Spleen (tissue), 11 donors: ENCODE data around the gene HRH2. TPM values are rescaled to one million over a fixed set of nuclear protein-coding genes. Genes with fewer than 3 reads are reported as not detected.
A peak's percentile ranks its signal among the peaks of the same experiment; 100 is the strongest.

Source experiments
- DNase-seq: peaks from one replicate; pipeline ENCODE4 v3.0.0-alpha.2; 2020
- H3K27ac ChIP-seq, 8 donors: fragments of 200-600 bp; sonication (generic) in 7 of 8; 1 replicate in 4 of 8; 2 replicates in 4 of 8; pipeline versions ENCODE4 v1.5.0 to v1.8.0; 2016 to 2021; ENCODE audit warnings: inconsistent platforms in 4 of 8, mild to moderate bottlenecking in 4 of 8, moderate library complexity in 1 of 8
- H3K27me3 ChIP-seq, 7 donors: fragments of 200-600 bp; sonication (generic) in 6 of 7; replicated peaks in 1 of 7; 1 replicate in 4 of 7; 2 replicates in 3 of 7; pipeline versions ENCODE4 v1.5.0 to v1.8.0; 2016 to 2021; ENCODE audit warnings: inconsistent platforms in 3 of 7, mild to moderate bottlenecking in 1 of 7
- H3K36me3 ChIP-seq, 6 donors: fragments of 200-600 bp; sonication (generic) in 5 of 6; 1 replicate in 4 of 6; 2 replicates in 2 of 6; pipeline versions ENCODE4 v1.5.0 to v1.8.0; 2016 to 2021; ENCODE audit warnings: inconsistent platforms in 2 of 6
- H3K4me1 ChIP-seq, 6 donors: fragments of 200-600 bp; sonication (generic) in 5 of 6; 1 replicate in 3 of 6; 2 replicates in 3 of 6; pipeline versions ENCODE4 v1.5.0 to v1.8.0; 2016 to 2021; ENCODE audit warnings: inconsistent platforms in 3 of 6
- H3K4me3 ChIP-seq, 8 donors: fragments of 200-600 bp; sonication (generic) in 7 of 8; 1 replicate in 4 of 8; 2 replicates in 4 of 8; pipeline versions ENCODE4 v1.5.0 to v1.8.0; 2016 to 2021; ENCODE audit warnings: inconsistent platforms in 4 of 8, mild to moderate bottlenecking in 4 of 8, moderate library complexity in 2 of 8
- H3K9me3 ChIP-seq, 8 donors: fragments of 200-600 bp; sonication (generic) in 7 of 8; 1 replicate in 4 of 8; 2 replicates in 4 of 8; pipeline versions ENCODE4 v1.5.0 to v1.8.0; 2016 to 2021; ENCODE audit warnings: inconsistent platforms in 4 of 8
- CTCF ChIP-seq, 11 experiments: fragments of 200-600 bp in 7 of 11; fragments of 450-650 bp in 4 of 11; sonication (generic) in 4 of 11; IDR thresholded peaks in 8 of 11; conservative IDR thresholded peaks in 3 of 11; 1 replicate in 7 of 11; 2 replicates in 4 of 11; pipeline versions ENCODE4 v1.4.0 to v1.8.0; 2016 to 2021; ENCODE audit warnings: antibody characterized with exemption in 11 of 11, inconsistent platforms in 4 of 11, mild to moderate bottlenecking in 1 of 11
- POLR2A ChIP-seq, 3 donors: fragments of 450-650 bp; IDR thresholded peaks; one replicate each; pipeline ENCODE4 v1.5.1; 2017; ENCODE audit warnings: antibody characterized with exemption in 3 of 3, mild to moderate bottlenecking in 1 of 3
- POLR2AphosphoS5 ChIP-seq, 3 donors: sonication (generic); formaldehyde crosslinking; IDR thresholded peaks; one replicate each; pipeline ENCODE4 v1.5.1; 2017; ENCODE audit warnings: antibody characterized with exemption in 3 of 3
- WGBS, 5 donors: extraction: QIAGEN DNeasy Blood & Tissue Kit in 3 of 5; methylation state at CpG; one replicate each; pipeline versions ENCODE4 v1.1.5 to v1.1.7; 2013 to 2018; 5-methylcytosine and 5-hydroxymethylcytosine counted together
- intact Hi-C: fragments of 100-400 bp; cut with DNase I; formaldehyde crosslinking; loops from one replicate; pipeline ENCODE4 v1.15.0; 2023; ENCODE audit warnings: low total_unique reads
- polyA plus RNA-seq, 3 donors: library from polyadenylated mRNA; stranded (reverse); fragments of 200-250 nt; gene quantifications; one replicate each; pipeline ENCODE4 v1.2.1, GENCODE V29; 2013
- total RNA-seq, 7 donors: library from RNA; depleted of rRNA in 3 of 7; stranded (reverse); fragments of >200 nt in 3 of 7; fragmentation: NEBNext Ultra II Directional in 4 of 7; extraction: Animal tissue kit (Norgen Biotek cat#: 25700) in 4 of 7; gene quantifications; one replicate each; pipeline versions ENCODE4 v1.1.0 to v1.2.1, GENCODE V29; 2016 to 2021
- donor health status: healthy with polysubstance abuse.
- donor health status: DM: no; HTN: no; CAD: no; lungs with moderate emphysema.
- donor health status: DM: no; HTN: no; CAD: no.
- donor health status: Bipolar disorder and iron deficiency.
- donor health status: healthy.
- donor health status: DM: no; HTN: no; CAD: no.
- donor health status: DM: yes; HTN: yes; CAD: no.

HRH2 gene
- total and polyA plus RNA-seq, 10 donors, result 1.9 to 85.2 (median 22.3) TPM

GRCh38 chr5:175664723-175665122 is 6.9 kb downstream of the HRH2 start:
- H3K27me3 ChIP-seq, result peaks cover 0 to 13% (median 0%) of the 10 kb centered on the region in 7 donors
- intact Hi-C loops, result no loop called here
- no peak for DNase-seq
- peaks cover 0 to 99% (median 10%) of the 10 kb centered on the region in 6 donors for H3K4me1 ChIP-seq
- TF ChIP-seq POLR2AphosphoS5 (IDR thresholded peaks at IDR 0.05) (no peak), POLR2A (IDR thresholded peaks at IDR 0.05) (no peak), CTCF (IDR thresholded peaks at IDR 0.05 in 8 of 11, conservative IDR thresholded peaks at IDR 0.05 in 3 of 11) (no peak)
- 88 to 94% (median 92%) methylated on average over 11 of the region's 11 CpGs for WGBS, 5 donors
- no peak overlapping the region for H3K4me3 ChIP-seq
- H3K36me3 ChIP-seq, result peaks cover 0 to 33% (median 0%) of the 10 kb centered on the region in 6 donors
- no peaks in the 10 kb centered on the region for H3K9me3 ChIP-seq
- peak overlapping the region in 1 of 8 donors; percentile 90 for H3K27ac ChIP-seq

- intact Hi-C loops, result no loop called here
- Histone ChIP-seq H3K27ac (peak overlapping the region in 2 of 8 donors; percentile 9 to 90), H3K27me3 (no peaks in the 10 kb centered on the region), H3K36me3 (peaks cover 0 to 19% (median 0%) of the 10 kb centered on the region in 6 donors), H3K4me3 (no peak overlapping the region), H3K9me3 (no peaks in the 10 kb centered on the region), H3K4me1 (peaks cover 0 to 99% (median 12%) of the 10 kb centered on the region in 6 donors)
- DNase-seq, result no peak
- TF ChIP-seq POLR2AphosphoS5 (IDR thresholded peaks at IDR 0.05) (no peak), CTCF (IDR thresholded peaks at IDR 0.05 in 8 of 11, conservative IDR thresholded peaks at IDR 0.05 in 3 of 11) (no peak), POLR2A (IDR thresholded peaks at IDR 0.05) (no peak)
- WGBS, 5 donors, result 66 to 88% (median 81%) methylated on average over 6 of the region's 6 CpGs
Measured at GRCh38 chr5:175666216-175666615, 8.3 kb downstream of the HRH2 start.

- TF ChIP-seq POLR2AphosphoS5 (IDR thresholded peaks at IDR 0.05) (no peak), CTCF (IDR thresholded peaks at IDR 0.05 in 8 of 11, conservative IDR thresholded peaks at IDR 0.05 in 3 of 11) (no peak), POLR2A (IDR thresholded peaks at IDR 0.05) (no peak)
- Histone ChIP-seq H3K27ac (peak overlapping the region in 3 of 8 donors; percentile 83 to 90 (median 87)), H3K4me3 (no peak overlapping the region), H3K9me3 (no peaks in the 10 kb centered on the region), H3K27me3 (peaks cover 0 to 5% (median 0%) of the 10 kb centered on the region in 7 donors), H3K36me3 (peaks cover 0 to 10% (median 0%) of the 10 kb centered on the region in 6 donors), H3K4me1 (peaks cover 0 to 100% (median 16%) of the 10 kb centered on the region in 6 donors)
- intact Hi-C loops, result no loop called here
- WGBS, 5 donors, result 63 to 82% (median 67%) methylated on average over 5 of the region's 5 CpGs
- no peak for DNase-seq
Measured at GRCh38 chr5:175668006-175668405, 10.1 kb downstream of the HRH2 start.

GRCh38 chr5:175670372-175670771 is 12.5 kb downstream of the HRH2 start:
- Histone ChIP-seq H3K4me3 (no peak overlapping the region), H3K27ac (peak overlapping the region in 5 of 8 donors; percentile 52 to 90 (median 83)), H3K9me3 (no peaks in the 10 kb centered on the region), H3K27me3 (peaks cover 0 to 5% (median 0%) of the 10 kb centered on the region in 7 donors), H3K36me3 (no peaks in the 10 kb centered on the region), H3K4me1 (peaks cover 0 to 98% (median 18%) of the 10 kb centered on the region in 6 donors)
- DNase-seq, result no peak
- TF ChIP-seq POLR2AphosphoS5 (IDR thresholded peaks at IDR 0.05) (no peak), POLR2A (IDR thresholded peaks at IDR 0.05) (no peak), CTCF (IDR thresholded peaks at IDR 0.05 in 8 of 11, conservative IDR thresholded peaks at IDR 0.05 in 3 of 11) (no peak)
- 56 to 93% (median 78%) methylated on average over 3 of the region's 3 CpGs for WGBS, 5 donors
- intact Hi-C loops, result no loop called here
